Memory B cell (primary cell): ENCODE results near the gene FCHSD2.
A peak's percentile ranks its signal among the peaks of the same experiment; 100 is the strongest.
"Not testable (repeated sequence)": the region's sequence is repeated elsewhere in the genome, so short reads cannot be mapped to it uniquely, and the experiment has no call there.

ENCODE experiments used
- ATAC-seq: fragments of 150-1000 bp; cut with Tn5 transposase; 2 replicates; pipeline ENCODE4 v1.10.0; 2021; ENCODE audit warnings: low read depth, mild to moderate bottlenecking, moderate library complexity
- DNase-seq, 2 donors: peaks; one replicate each; pipeline ENCODE4 v3.0.0; 2022; ENCODE audit warnings: low spot score in 2 of 2
- H3K27ac Mint-ChIP-seq: one replicate; pipeline ENCODE4 v1.8.0; 2022; ENCODE audit warnings: mild to moderate bottlenecking, moderate library complexity, mixed read lengths
- H3K27me3 Mint-ChIP-seq: one replicate; pipeline ENCODE4 v1.8.0; 2022; ENCODE audit warnings: mixed read lengths
- H3K36me3 Mint-ChIP-seq: one replicate; pipeline ENCODE4 v1.8.0; 2022; ENCODE audit warnings: mild to moderate bottlenecking, mixed read lengths
- H3K4me1 Mint-ChIP-seq: one replicate; pipeline ENCODE4 v1.8.0; 2022; ENCODE audit warnings: mixed read lengths
- H3K4me3 Mint-ChIP-seq: one replicate; pipeline ENCODE4 v1.8.0; 2022; ENCODE audit warnings: mild to moderate bottlenecking, moderate library complexity, mixed read lengths
- H3K9me3 Mint-ChIP-seq: one replicate; pipeline ENCODE4 v1.8.0; 2022; ENCODE audit warnings: mixed read lengths

FCHSD2 gene

DNA sequence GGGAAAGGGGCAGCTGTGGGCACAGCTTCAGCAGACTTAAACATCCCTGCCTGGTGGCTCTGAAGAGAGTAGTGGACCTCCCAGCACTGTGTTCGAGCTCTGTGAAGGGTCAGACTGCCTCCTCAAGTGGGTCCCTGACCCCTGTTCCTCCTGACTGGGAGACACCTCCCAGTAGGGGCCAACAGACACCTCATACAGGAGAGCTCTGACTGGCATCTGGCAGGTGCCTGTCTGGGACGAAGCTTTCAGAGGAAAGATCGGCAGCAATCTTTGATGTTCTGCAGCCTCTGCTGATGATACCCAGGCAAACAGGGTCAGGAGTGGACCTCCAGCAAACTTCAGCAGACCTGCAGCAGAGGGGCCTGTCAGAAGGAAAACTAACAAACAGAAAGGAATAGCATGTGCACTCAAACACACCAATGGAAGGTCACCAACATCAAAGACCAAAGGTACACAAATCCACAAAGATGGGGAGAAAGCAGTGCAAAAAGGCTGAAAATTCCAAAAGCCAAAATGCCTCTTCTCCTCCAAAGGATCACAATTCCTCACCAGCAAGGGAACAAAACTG, 80.2 kb downstream of the FCHSD2 start:
- H3K9me3 Mint-ChIP-seq, H3K27me3 Mint-ChIP-seq, DNase-seq, H3K4me3 Mint-ChIP-seq, ATAC-seq: not testable (repeated sequence)
- Mint-ChIP-seq H3K27ac (peak overlapping the region; percentile 60), H3K36me3 (peaks cover 44% of the 10 kb centered on the region), H3K4me1 (peaks cover 70% of the 10 kb centered on the region)

DNA sequence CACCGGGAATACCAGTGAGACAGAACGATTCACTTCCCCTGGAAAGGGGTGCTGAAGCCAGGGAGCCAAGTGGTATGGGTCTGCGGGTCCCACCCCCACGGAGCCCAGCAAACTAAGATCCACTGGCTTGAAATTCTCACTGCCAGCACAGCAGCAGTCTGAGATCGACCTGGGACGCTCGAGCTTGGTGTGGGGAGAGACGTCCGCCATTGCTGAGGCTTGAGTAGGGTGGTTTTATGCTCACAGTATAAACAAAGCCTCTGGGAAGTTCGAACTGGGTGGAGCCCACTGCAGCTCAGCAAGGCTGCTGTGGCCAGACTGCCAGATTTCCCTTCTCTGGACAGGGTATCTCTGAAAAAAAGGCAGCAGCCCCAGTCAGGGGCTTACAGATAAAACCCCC, 80.7 kb downstream of the FCHSD2 start:
- DNase-seq, H3K4me3 Mint-ChIP-seq, ATAC-seq, H3K27me3 Mint-ChIP-seq, H3K9me3 Mint-ChIP-seq: not testable (repeated sequence)
- H3K36me3 Mint-ChIP-seq = peaks cover 43% of the 10 kb centered on the region
- peaks cover 69% of the 10 kb centered on the region for H3K4me1 Mint-ChIP-seq
- peak overlapping the region; percentile 60 for H3K27ac Mint-ChIP-seq

DNA sequence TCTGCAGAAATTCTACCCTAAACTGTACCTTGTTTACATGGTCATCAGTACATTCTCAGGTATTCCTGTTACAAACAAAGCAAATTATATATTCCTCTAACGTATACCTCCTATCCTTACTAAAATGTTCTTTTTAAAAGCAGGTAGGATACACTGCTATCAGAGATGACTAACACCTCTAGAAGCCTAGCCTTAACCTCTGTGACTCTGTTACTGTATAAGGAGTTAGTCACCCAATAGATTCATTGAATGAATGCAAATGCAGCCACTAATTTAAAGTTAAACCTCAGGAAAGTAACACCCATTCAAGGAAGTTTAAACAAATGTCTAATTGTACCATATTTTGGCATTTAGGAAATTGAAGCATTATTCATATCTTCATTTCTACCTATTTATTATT, 82.2 kb downstream of the FCHSD2 start:
- H3K36me3 Mint-ChIP-seq = peaks cover 43% of the 10 kb centered on the region
- H3K27ac Mint-ChIP-seq = peak overlapping the region; percentile 83
- DNase-seq (no peak), ATAC-seq (no peak)
- H3K9me3 Mint-ChIP-seq = peaks cover 4% of the 10 kb centered on the region
- peaks cover 63% of the 10 kb centered on the region for H3K4me1 Mint-ChIP-seq
- no peaks in the 10 kb centered on the region for H3K27me3 Mint-ChIP-seq
- no peak overlapping the region for H3K4me3 Mint-ChIP-seq

DNA sequence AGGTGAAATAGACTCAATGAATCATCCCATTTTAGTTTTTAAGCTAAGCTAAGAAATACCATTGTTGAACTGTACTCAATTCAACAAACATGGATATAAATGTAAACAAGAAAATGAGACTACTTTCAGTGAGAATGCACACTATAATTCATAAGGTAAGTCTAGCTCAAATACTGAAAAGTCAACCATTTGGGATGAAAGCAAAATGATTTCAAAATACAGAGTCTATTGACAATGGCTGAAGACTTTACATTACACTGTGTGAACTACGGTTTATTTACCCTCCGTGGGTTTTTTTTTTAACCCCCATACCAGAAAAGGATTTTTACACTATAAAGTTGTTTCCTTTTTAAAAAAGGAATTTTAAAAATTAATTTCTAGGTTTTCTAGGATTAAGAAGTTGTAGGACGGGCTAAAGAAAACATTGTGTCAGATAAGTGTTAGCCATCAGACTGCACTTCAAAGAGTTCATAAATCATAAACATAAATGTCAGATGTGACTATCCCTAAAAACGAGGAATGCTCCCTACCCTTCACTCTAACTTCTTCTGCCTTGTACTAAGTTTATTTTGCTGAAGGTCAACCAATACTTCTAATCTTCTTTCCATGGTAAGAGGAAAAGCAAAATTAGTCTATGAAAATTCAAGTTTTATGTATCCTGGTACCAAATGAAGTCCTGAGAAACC, 83.0 kb downstream of the FCHSD2 start:
- ATAC-seq = no peak
- DNase-seq = no peak
- Mint-ChIP-seq H3K4me1 (peaks cover 59% of the 10 kb centered on the region), H3K4me3 (no peak overlapping the region), H3K9me3 (peaks cover 7% of the 10 kb centered on the region), H3K27ac (peak overlapping the region; percentile 84), H3K27me3 (no peaks in the 10 kb centered on the region), H3K36me3 (peaks cover 46% of the 10 kb centered on the region)

DNA sequence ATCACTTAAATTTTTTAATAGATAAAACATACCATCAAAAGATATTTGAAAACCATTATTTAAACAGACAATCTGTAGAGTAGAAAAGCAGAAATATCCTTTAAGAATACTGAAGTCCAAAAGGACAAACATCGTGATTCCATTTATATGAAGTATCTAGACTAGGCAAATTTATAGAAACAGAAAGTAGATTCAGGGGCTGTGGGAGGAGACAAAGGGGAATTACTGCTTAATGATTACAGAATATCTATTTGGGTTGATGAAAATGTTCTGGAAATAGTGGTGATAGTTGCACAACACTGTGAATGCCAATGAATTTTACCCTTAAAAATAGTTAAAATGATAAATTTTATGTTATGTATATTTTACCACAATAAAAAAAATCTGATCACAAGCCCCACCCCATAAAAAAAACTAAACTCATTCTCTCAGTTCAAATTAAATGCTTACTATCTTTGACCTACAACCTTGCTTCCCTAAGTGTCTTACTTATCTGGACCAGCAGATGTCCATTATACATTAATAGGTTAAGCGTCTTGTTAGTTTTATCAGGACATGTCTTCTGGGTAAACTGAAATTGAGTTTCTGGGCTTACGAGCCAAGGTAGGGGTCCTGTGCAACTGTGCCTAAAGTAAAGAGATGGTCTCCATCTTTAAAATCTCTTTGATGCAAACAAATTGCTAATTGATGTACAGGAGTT, 86.3 kb downstream of the FCHSD2 start:
- peaks cover 28% of the 10 kb centered on the region for H3K36me3 Mint-ChIP-seq
- no peak for DNase-seq
- no peak overlapping the region for H3K4me3 Mint-ChIP-seq
- H3K9me3 Mint-ChIP-seq = peaks cover 6% of the 10 kb centered on the region
- ATAC-seq = peak; percentile 79
- peak overlapping the region; percentile 69 for H3K27ac Mint-ChIP-seq
- H3K4me1 Mint-ChIP-seq = peaks cover 40% of the 10 kb centered on the region
- no peaks in the 10 kb centered on the region for H3K27me3 Mint-ChIP-seq

DNA sequence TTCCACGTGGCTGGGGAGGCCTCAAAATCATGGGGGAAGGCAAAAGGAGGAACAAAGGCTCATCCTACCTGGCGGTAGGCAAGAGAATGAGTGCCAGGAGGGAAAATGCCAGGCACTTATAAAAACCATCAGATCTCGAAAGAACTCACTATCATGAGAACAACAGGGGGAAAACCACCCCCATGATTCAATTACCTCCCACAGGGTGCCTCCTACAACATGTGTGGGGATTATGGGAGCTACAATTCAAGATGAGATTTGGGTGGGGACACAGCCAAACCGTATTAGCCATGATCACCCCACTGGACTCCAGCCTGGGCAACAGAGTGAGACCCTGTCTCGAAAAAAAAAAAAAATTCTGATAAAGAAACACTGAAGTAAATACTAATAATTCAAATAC, 87.1 kb downstream of the FCHSD2 start:
- Mint-ChIP-seq H3K4me3 (no peak overlapping the region), H3K27me3 (no peaks in the 10 kb centered on the region), H3K27ac (peak overlapping the region; percentile 88), H3K9me3 (peaks cover 6% of the 10 kb centered on the region), H3K36me3 (peaks cover 24% of the 10 kb centered on the region), H3K4me1 (peaks cover 42% of the 10 kb centered on the region)
- ATAC-seq (no peak), DNase-seq (no peak)

DNA sequence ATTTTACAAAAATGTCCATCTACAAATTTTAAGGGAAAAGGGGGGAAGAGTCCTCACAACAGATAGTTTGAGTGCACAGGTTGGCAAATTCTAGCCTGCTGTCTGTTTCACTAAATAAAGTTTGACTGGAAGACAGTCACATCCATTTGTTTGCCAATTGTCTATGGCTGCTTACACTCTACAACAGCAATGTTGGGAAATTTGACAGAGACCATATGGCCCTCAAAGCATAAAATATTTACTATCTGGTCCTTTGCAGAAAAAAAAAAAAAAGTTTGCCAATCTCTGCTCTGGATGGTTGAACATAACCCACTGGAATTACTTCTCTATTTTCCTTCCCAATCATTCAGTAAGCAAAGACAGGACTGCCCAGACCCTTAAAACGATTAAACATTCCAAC, 88.2 kb downstream of the FCHSD2 start:
- peak overlapping the region; percentile 88 for H3K27ac Mint-ChIP-seq
- no peaks in the 10 kb centered on the region for H3K27me3 Mint-ChIP-seq
- DNase-seq (no peak), ATAC-seq (no peak)
- peaks cover 41% of the 10 kb centered on the region for H3K4me1 Mint-ChIP-seq
- H3K4me3 Mint-ChIP-seq = no peak overlapping the region
- H3K9me3 Mint-ChIP-seq = peaks cover 6% of the 10 kb centered on the region
- peaks cover 24% of the 10 kb centered on the region for H3K36me3 Mint-ChIP-seq

DNA sequence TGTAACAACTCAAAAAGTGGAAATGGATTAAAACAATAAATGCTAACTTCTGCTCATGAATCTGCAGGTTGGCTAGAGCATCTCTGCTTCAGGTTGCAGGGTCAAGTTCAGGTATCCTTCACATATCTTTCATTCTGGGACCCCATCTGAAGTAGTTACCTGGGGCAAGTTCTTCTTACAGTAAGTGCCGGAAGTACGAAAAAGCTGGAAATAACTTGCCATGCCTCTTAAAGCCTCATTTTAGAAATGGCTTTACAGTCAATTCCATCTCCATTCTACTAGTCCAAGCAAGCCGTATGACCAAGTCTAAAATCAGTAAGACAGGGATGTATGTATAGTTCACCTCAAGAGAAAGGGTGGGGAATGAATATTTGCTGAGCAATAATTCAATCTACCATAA, 93.7 kb downstream of the FCHSD2 start:
- no peak for ATAC-seq
- no peaks in the 10 kb centered on the region for H3K9me3 Mint-ChIP-seq
- DNase-seq = no peak
- H3K4me1 Mint-ChIP-seq = peaks cover 28% of the 10 kb centered on the region
- peak overlapping the region; percentile 71 for H3K4me3 Mint-ChIP-seq
- H3K27ac Mint-ChIP-seq = peak overlapping the region; percentile 96
- no peaks in the 10 kb centered on the region for H3K27me3 Mint-ChIP-seq
- H3K36me3 Mint-ChIP-seq = peaks cover 4% of the 10 kb centered on the region

DNA sequence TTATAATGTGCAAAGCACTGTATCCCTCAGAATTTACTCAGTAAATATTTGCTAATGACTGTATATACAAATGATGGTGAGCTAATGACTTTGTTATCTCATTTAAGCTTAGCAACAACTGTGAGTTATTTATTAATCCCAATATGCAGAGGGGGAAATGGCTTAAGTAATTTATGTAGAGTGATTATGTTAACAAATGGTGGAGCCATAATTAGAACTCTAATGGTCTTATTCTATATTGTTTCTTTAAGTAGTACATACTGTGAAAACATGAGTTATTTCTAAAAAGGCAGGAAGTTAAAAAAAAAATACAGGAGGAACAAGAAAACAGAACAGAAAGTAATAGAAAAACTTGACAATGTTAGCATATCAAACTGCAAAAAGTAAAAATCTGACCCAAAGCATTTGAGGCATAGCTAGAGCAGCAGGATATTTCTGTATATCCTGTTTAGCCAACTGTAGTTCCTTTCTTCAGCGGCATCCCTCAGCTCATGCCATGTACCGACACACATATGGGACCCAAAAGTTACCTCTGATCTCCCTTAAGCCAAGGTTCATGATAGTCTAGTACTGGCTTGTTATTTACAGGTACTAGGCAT, 94.2 kb downstream of the FCHSD2 start:
- Mint-ChIP-seq H3K9me3 (no peaks in the 10 kb centered on the region), H3K4me3 (peak overlapping the region; percentile 71), H3K36me3 (peaks cover 6% of the 10 kb centered on the region), H3K4me1 (peaks cover 30% of the 10 kb centered on the region), H3K27me3 (no peaks in the 10 kb centered on the region), H3K27ac (peak overlapping the region; percentile 96)
- peak; percentile 93 for ATAC-seq
- DNase-seq = peak in 1 of 2 donors; percentile 33

DNA sequence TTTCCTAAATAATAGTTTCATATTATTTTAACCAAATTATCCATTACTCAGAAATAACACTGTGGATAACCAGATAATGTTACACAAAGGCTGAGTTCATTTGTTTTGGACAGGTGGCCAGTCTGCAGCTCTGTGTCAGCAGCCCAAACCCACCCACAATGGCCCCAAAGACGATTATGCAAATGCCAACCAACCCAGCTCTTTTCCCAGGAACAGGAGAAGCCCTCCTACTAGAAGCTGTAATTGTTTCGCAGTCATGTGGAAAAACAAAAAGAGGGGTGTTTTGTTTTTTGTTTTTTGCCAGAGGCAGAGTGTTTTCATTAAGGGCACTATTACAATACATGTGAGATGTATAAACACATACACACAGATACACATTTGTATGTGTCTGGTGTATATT, 102.1 kb downstream of the FCHSD2 start:
- DNase-seq (no peak), ATAC-seq (no peak)
- Mint-ChIP-seq H3K9me3 (no peaks in the 10 kb centered on the region), H3K27ac (peak overlapping the region; percentile 8), H3K27me3 (no peaks in the 10 kb centered on the region), H3K36me3 (peaks cover 32% of the 10 kb centered on the region), H3K4me1 (peaks cover 25% of the 10 kb centered on the region), H3K4me3 (no peak overlapping the region)

DNA sequence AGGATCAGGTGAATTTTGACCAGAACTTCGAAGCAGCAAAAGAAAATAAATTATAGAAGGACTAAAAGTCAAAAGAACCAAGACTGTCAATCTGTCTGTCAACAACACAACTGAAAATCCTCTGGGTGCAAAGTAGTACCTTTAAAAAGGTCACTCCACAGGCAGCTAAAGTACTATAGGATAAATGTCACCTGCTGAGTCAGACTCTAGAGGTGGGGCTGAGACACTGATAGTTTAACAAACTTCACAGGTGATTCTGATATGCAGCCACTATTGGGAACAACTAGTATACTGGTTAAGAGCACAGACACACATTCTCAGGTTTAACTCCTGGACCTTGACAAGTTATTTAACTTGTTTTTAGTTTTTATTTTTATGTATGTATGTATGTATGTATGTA, 107.3 kb downstream of the FCHSD2 start:
- Mint-ChIP-seq H3K9me3 (peaks cover 4% of the 10 kb centered on the region), H3K27me3 (no peaks in the 10 kb centered on the region), H3K27ac (peak overlapping the region; percentile 86), H3K4me3 (no peak overlapping the region), H3K4me1 (peaks cover 43% of the 10 kb centered on the region), H3K36me3 (peaks cover 39% of the 10 kb centered on the region)
- ATAC-seq (no peak), DNase-seq (no peak)

DNA sequence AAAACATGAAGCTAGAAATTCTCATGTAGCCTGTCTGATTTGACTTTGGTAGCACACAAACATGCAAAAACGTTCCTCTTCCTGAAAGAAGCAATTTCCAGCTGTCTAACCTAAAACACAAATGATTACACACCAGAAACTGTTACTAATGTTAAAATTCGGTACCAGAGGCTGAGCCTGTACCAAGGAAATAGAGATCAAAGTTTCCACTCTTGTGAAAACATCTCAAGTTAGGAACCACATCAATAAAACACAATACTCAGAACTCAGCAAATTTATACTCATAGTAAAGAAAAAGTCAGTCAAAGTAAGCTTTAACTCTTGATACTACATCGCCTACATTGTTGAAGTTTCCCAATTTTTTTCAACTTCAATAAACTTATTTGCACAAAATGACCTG, 107.8 kb downstream of the FCHSD2 start:
- H3K9me3 Mint-ChIP-seq = peaks cover 4% of the 10 kb centered on the region
- no peak overlapping the region for H3K4me3 Mint-ChIP-seq
- H3K4me1 Mint-ChIP-seq = peaks cover 47% of the 10 kb centered on the region
- H3K27ac Mint-ChIP-seq = peak overlapping the region; percentile 86
- peaks cover 44% of the 10 kb centered on the region for H3K36me3 Mint-ChIP-seq
- DNase-seq = no peak
- no peaks in the 10 kb centered on the region for H3K27me3 Mint-ChIP-seq
- no peak for ATAC-seq

DNA sequence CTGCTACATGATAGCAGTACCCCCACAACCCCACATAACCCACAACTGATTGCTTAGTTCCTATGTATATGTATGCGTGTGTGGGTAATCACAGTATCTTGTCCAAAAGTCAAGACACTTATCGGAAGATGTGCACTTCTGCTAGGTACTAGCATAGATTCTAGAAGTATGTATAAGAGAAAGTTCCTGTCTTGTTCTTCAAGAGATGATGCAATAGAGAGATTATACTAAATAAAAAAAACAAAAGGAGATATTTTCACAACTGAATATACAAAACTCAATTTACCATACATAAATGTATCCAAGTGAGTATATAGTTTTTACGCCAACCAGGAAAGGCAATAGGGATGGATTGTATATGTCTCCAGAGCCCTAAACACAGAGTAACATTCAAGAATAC, 112.0 kb downstream of the FCHSD2 start:
- DNase-seq (no peak), ATAC-seq (no peak)
- peaks cover 16% of the 10 kb centered on the region for H3K9me3 Mint-ChIP-seq
- no peak overlapping the region for H3K4me3 Mint-ChIP-seq
- H3K4me1 Mint-ChIP-seq = peaks cover 43% of the 10 kb centered on the region
- H3K27me3 Mint-ChIP-seq = no peaks in the 10 kb centered on the region
- H3K27ac Mint-ChIP-seq = no peak overlapping the region
- peaks cover 56% of the 10 kb centered on the region for H3K36me3 Mint-ChIP-seq

DNA sequence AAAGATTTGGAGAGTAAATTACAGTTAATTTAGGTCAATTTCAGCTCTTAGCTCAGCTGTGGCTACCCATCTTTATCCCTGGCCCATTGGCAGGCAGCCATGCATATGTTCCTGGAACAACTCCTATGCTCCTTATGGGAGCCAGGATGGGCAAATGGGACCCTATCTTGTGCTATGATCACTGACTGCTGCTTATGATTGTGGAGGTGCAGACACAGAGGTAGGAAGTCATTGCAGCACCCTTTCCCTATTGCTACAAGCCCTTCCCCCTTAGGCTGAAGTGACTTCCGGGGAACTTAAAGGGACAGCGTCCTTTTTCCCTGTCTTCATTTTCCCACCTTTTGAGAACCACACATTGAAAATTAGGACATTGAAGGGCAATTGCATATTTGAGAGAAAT, 112.7 kb downstream of the FCHSD2 start:
- Mint-ChIP-seq H3K4me1 (peaks cover 40% of the 10 kb centered on the region), H3K27me3 (no peaks in the 10 kb centered on the region), H3K27ac (peak overlapping the region; percentile 86), H3K9me3 (peaks cover 21% of the 10 kb centered on the region), H3K4me3 (no peak overlapping the region), H3K36me3 (peaks cover 63% of the 10 kb centered on the region)
- ATAC-seq = no peak
- DNase-seq = no peak
